DOHH2 (cell line): ENCODE results near the gene DPP10.

ENCODE experiments used
- H3F3A ChIP-seq: fragments of 200-600 bp; sonication (generic), shearing (Covaris generic); 2 replicates; pipeline ENCODE4 v1.6.0; 2016; ENCODE audit warnings: antibody characterized with exemption, mild to moderate bottlenecking; ENCODE audit not compliant: control insufficient read depth, insufficient read depth
- H3K27ac ChIP-seq: fragments of 200-600 bp; sonication (generic); 2 replicates; pipeline ENCODE4 v1.5.1; 2014; ENCODE audit warnings: low read depth, mild to moderate bottlenecking, low read length, moderate library complexity
- H3K27me3 ChIP-seq: fragments of 200-600 bp; sonication (generic); 2 replicates; pipeline ENCODE4 v1.6.1; 2014; ENCODE audit warnings: mild to moderate bottlenecking, low read length, mixed read lengths; ENCODE audit not compliant: control insufficient read depth
- H3K36me3 ChIP-seq: fragments of 200-600 bp; sonication (generic); 2 replicates; pipeline ENCODE4 v1.6.1; 2014; ENCODE audit warnings: mild to moderate bottlenecking, low read length, moderate library complexity, mixed read lengths; ENCODE audit not compliant: control insufficient read depth
- H3K4me1 ChIP-seq: fragments of 200-600 bp; sonication (generic); 2 replicates; pipeline ENCODE4 v1.6.1; 2014; ENCODE audit warnings: mild to moderate bottlenecking, low read length, mixed read lengths; ENCODE audit not compliant: control insufficient read depth
- H3K4me2 ChIP-seq: fragments of 200-600 bp; sonication (generic); 2 replicates; pipeline ENCODE4 v1.6.0; 2014; ENCODE audit warnings: mild to moderate bottlenecking, low read length, moderate library complexity
- H3K4me3 ChIP-seq: fragments of 200-600 bp; sonication (generic); 2 replicates; pipeline ENCODE4 v1.5.1; 2014; ENCODE audit warnings: mild to moderate bottlenecking, low read length, mixed read lengths
- H3K79me2 ChIP-seq: fragments of 200-600 bp; sonication (generic); 2 replicates; pipeline ENCODE4 v1.6.1; 2014; ENCODE audit warnings: mild to moderate bottlenecking, low read length, mixed read lengths; ENCODE audit not compliant: control insufficient read depth
- H3K9me2 ChIP-seq: fragments of 200-600 bp; sonication (generic); replicated peaks from 2 replicates; pipeline ENCODE4 v1.6.1; 2014; ENCODE audit warnings: mild to moderate bottlenecking, low read length, mixed read lengths; ENCODE audit not compliant: control insufficient read depth
- H3K9me3 ChIP-seq: fragments of 200-600 bp; sonication (generic); 2 replicates; pipeline ENCODE4 v1.6.1; 2014; ENCODE audit warnings: antibody characterized with exemption, low read length, mixed read lengths; ENCODE audit not compliant: control insufficient read depth, insufficient read depth
- H4K20me1 ChIP-seq: fragments of 200-600 bp; sonication (generic); 2 replicates; pipeline ENCODE4 v1.6.0; 2014; ENCODE audit warnings: low read depth, mild to moderate bottlenecking, antibody characterized with exemption, low read length, moderate library complexity; ENCODE audit not compliant: control insufficient read depth, insufficient read depth
- EZH2phosphoT487 ChIP-seq: fragments of 200-600 bp; sonication (generic); IDR thresholded peaks from 2 replicates; pipeline ENCODE4 v1.6.1; 2017; ENCODE audit warnings: borderline replicate concordance, mild to moderate bottlenecking, antibody characterized with exemption, low read length, moderate library complexity, mixed read lengths
- TF ChIP-seq, protein P1 (sequence below): fragments of 200-600 bp; sonication (generic); IDR thresholded peaks from one replicate; pipeline ENCODE4 v1.5.1; 2014; ENCODE audit warnings: antibody characterized with exemption, mild to moderate bottlenecking, low read depth, low read length; ENCODE audit not compliant: poor library complexity, severe bottlenecking

DPP10 gene

DNA sequence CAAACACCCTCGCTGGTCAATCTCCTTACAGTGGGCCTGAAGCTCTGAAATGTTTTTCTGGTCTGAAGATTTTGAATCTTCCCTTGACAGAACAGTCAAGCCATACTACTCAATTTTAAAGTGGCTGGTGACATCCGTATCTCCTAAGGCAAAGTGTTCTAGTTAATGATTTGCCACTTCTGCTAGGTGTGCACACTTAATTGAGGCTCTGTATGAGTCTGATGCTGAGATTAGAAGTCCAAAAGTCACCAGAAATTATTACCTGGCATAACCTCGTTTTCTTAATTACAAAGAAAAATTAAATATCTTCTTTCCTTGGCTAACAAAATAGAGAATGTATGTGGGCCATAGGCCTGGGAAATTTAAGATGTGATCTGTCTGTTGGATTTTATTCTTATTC is 104.1 kb downstream of the DPP10 start:
- Histone ChIP-seq H3F3A (no peaks in the 10 kb centered on the region), H4K20me1 (no peaks in the 10 kb centered on the region), H3K4me3 (no peak overlapping the region), H3K79me2 (no peaks in the 10 kb centered on the region), H3K9me2 (no peaks in the 10 kb centered on the region), H3K27ac (no peak overlapping the region), H3K4me2 (no peak overlapping the region), H3K36me3 (no peaks in the 10 kb centered on the region), H3K9me3 (no peaks in the 10 kb centered on the region), H3K4me1 (no peaks in the 10 kb centered on the region), H3K27me3 (no peaks in the 10 kb centered on the region)
- TF ChIP-seq, protein P1, sequence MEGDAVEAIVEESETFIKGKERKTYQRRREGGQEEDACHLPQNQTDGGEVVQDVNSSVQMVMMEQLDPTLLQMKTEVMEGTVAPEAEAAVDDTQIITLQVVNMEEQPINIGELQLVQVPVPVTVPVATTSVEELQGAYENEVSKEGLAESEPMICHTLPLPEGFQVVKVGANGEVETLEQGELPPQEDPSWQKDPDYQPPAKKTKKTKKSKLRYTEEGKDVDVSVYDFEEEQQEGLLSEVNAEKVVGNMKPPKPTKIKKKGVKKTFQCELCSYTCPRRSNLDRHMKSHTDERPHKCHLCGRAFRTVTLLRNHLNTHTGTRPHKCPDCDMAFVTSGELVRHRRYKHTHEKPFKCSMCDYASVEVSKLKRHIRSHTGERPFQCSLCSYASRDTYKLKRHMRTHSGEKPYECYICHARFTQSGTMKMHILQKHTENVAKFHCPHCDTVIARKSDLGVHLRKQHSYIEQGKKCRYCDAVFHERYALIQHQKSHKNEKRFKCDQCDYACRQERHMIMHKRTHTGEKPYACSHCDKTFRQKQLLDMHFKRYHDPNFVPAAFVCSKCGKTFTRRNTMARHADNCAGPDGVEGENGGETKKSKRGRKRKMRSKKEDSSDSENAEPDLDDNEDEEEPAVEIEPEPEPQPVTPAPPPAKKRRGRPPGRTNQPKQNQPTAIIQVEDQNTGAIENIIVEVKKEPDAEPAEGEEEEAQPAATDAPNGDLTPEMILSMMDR = no peak
- TF ChIP-seq EZH2phosphoT487 = no peak

DNA sequence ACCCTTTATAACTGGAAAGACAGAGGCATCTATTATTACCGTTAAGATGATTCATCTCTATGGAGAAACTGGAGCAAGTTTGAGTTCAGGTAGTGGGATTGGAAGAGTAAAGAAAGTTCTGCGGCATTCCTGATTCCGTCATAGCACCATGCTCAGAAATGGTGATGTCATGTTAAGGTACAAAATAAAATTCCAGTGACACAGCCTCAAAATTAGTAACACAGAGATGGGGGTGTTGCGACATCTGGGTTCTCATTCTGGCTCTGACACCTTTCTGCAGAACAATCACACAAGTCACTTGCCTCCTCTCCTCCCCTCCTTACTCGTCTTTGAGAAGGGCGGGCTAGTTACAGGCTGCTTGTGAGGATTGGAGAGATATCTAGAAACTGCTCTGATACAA is 105.7 kb downstream of the DPP10 start:
- H3K4me2 ChIP-seq = no peak overlapping the region
- no peaks in the 10 kb centered on the region for H3F3A ChIP-seq

DNA sequence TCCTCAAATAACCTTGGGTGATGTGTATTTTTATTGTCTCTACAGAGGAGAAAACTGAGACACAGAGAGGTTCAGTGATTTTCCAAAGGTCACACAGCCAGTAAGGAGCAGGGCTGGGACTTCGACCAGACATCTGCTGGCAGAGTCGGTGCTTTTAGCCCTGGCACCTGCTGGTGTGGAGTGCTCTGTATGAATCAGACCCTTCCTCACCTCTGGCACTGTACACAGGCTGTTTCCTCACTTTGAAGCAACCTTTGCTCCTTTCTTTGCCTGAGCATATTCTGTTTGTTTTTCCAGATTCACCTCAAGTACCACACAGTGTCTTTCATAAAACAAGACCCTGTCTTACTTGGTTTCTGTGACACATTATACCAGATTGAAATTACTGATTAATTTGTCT is 107.9 kb downstream of the DPP10 start:
- TF ChIP-seq, protein P1 = no peak
- TF ChIP-seq EZH2phosphoT487 = no peak
- Histone ChIP-seq H4K20me1 (no peaks in the 10 kb centered on the region), H3K27ac (no peak overlapping the region), H3K9me2 (no peaks in the 10 kb centered on the region), H3K9me3 (no peaks in the 10 kb centered on the region), H3K27me3 (peaks cover 5% of the 10 kb centered on the region; the same call in 1 of the 2 replicates), H3K79me2 (no peaks in the 10 kb centered on the region), H3K36me3 (no peaks in the 10 kb centered on the region), H3F3A (no peaks in the 10 kb centered on the region), H3K4me2 (no peak overlapping the region), H3K4me3 (no peak overlapping the region), H3K4me1 (no peaks in the 10 kb centered on the region)

More for the DNA sequence above, 105.7 kb downstream of the DPP10 start:
- no peaks in the 10 kb centered on the region for H3K36me3 ChIP-seq
- H3K9me3 ChIP-seq = no peaks in the 10 kb centered on the region
- no peaks in the 10 kb centered on the region for H3K9me2 ChIP-seq
- H3K4me1 ChIP-seq = no peaks in the 10 kb centered on the region
- H4K20me1 ChIP-seq = no peaks in the 10 kb centered on the region
- TF ChIP-seq EZH2phosphoT487 = no peak
- TF ChIP-seq, protein P1 = no peak
- no peak overlapping the region for H3K4me3 ChIP-seq
- H3K79me2 ChIP-seq = no peaks in the 10 kb centered on the region
- H3K27ac ChIP-seq = no peak overlapping the region
- H3K27me3 ChIP-seq = no peaks in the 10 kb centered on the region
